ENCODE data around the gene KCNJ3. TPM values are rescaled to one million over a fixed set of nuclear protein-coding genes. Genes with fewer than 3 reads are reported as not detected.

Gene KCNJ3
- total and polyA plus RNA-seq, 2 donors from 2014 or later, result 3.6 to 9.9 TPM

DNA sequence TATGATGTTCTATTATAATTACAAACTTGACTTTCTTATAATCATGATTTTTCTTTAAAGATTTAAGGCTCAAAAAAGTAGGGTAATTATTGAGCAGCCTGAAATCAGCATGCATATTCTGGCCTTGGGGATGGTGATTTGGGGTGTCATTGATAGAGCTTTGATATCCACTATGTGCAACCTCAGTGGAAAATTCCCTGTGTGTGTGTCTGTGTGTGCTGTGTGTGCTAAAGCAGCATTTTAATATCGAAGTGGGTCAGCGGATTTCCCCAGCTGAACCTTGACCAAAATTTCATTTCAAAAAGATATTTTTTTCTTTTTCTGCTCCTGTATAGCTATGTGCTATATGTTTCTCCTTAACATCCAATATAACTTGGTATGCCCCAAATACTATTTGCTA lies 11.6 kb downstream of the KCNJ3 start:
- Histone ChIP-seq H3K27me3 (ENCODE audit: control insufficient read depth, insufficient read depth, low read length) (no peaks in the 10 kb centered on the region), H3K4me3 (ENCODE audit: low read length in 3 of 3) (no peak overlapping the region), H3K9ac (ENCODE audit: low read length in 3 of 3) (no peak overlapping the region), H3K4me1 (ENCODE audit: control insufficient read depth in 2 of 3, insufficient read depth in 2 of 3, low read depth in 1 of 3, low read length in 3 of 3) (peaks cover 0 to 4% (median 0%) of the 10 kb centered on the region in 3 donors), H3K36me3 (ENCODE audit: control insufficient read depth in 2 of 3, insufficient read depth in 3 of 3, low read length in 3 of 3) (no peaks in the 10 kb centered on the region), H3K9me3 (ENCODE audit: control insufficient read depth in 2 of 3, insufficient read depth in 1 of 3, low read length in 3 of 3) (no peaks in the 10 kb centered on the region), H3K27ac (ENCODE audit: low read depth in 2 of 2, low read length in 2 of 2) (no peak overlapping the region)
- no peak for FAIRE-seq
- DNase-seq, result no peak
- TF ChIP-seq, protein P1, sequence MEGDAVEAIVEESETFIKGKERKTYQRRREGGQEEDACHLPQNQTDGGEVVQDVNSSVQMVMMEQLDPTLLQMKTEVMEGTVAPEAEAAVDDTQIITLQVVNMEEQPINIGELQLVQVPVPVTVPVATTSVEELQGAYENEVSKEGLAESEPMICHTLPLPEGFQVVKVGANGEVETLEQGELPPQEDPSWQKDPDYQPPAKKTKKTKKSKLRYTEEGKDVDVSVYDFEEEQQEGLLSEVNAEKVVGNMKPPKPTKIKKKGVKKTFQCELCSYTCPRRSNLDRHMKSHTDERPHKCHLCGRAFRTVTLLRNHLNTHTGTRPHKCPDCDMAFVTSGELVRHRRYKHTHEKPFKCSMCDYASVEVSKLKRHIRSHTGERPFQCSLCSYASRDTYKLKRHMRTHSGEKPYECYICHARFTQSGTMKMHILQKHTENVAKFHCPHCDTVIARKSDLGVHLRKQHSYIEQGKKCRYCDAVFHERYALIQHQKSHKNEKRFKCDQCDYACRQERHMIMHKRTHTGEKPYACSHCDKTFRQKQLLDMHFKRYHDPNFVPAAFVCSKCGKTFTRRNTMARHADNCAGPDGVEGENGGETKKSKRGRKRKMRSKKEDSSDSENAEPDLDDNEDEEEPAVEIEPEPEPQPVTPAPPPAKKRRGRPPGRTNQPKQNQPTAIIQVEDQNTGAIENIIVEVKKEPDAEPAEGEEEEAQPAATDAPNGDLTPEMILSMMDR (IDR thresholded peaks at IDR 0.05; ENCODE audit: borderline replicate concordance, extremely low read depth, insufficient read depth), result no peak
- intact Hi-C loops (cut with DNase I), result no loop called here

- TF ChIP-seq, protein P1 (IDR thresholded peaks at IDR 0.05; ENCODE audit: borderline replicate concordance, extremely low read depth, insufficient read depth), result no peak
- Histone ChIP-seq H3K4me1 (ENCODE audit: control insufficient read depth in 2 of 3, insufficient read depth in 2 of 3, low read depth in 1 of 3, low read length in 3 of 3) (peaks cover 0 to 4% (median 0%) of the 10 kb centered on the region in 3 donors), H3K9ac (ENCODE audit: low read length in 3 of 3) (no peak overlapping the region), H3K36me3 (ENCODE audit: control insufficient read depth in 2 of 3, insufficient read depth in 3 of 3, low read length in 3 of 3) (no peaks in the 10 kb centered on the region), H3K27me3 (ENCODE audit: control insufficient read depth, insufficient read depth, low read length) (no peaks in the 10 kb centered on the region), H3K4me3 (ENCODE audit: low read length in 3 of 3) (no peak overlapping the region), H3K9me3 (ENCODE audit: control insufficient read depth in 2 of 3, insufficient read depth in 1 of 3, low read length in 3 of 3) (no peaks in the 10 kb centered on the region), H3K27ac (ENCODE audit: low read depth in 2 of 2, low read length in 2 of 2) (no peak overlapping the region)
- DNase-seq (no peak), FAIRE-seq (no peak)
- intact Hi-C loops (cut with DNase I), result no loop called here
These were observed 12.2 kb downstream of the KCNJ3 start for GRCh38 chr2:154710685-154711084.

DNA sequence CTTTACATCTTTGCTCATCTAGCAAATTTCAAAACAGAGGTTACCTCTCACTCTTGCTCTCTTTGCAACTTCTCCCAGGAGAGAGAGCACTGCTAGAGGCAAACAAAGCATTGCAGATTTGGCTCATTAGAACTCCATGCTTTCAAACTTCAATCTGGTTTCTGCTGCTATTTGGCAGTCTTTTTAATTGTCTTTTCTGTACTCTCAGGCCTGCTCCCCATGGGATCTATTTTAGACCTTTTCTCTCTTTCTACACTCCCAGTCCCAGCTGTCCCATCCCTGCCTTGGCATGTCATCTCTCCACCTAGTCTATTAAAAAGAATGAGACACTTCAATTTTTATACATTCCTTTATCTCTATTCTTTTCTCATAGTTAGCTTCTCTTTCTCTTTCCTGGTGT lies 15.2 kb downstream of the KCNJ3 start:
- DNase-seq (no peak), FAIRE-seq (no peak)
- Histone ChIP-seq H3K4me1 (ENCODE audit: control insufficient read depth in 2 of 3, insufficient read depth in 2 of 3, low read depth in 1 of 3, low read length in 3 of 3) (no peaks in the 10 kb centered on the region), H3K27ac (ENCODE audit: low read depth in 2 of 2, low read length in 2 of 2) (no peak overlapping the region), H3K27me3 (ENCODE audit: control insufficient read depth, insufficient read depth, low read length) (no peaks in the 10 kb centered on the region), H3K9me3 (ENCODE audit: control insufficient read depth in 2 of 3, insufficient read depth in 1 of 3, low read length in 3 of 3) (no peaks in the 10 kb centered on the region), H3K9ac (ENCODE audit: low read length in 3 of 3) (no peak overlapping the region), H3K4me3 (ENCODE audit: low read length in 3 of 3) (no peak overlapping the region), H3K36me3 (ENCODE audit: control insufficient read depth in 2 of 3, insufficient read depth in 3 of 3, low read length in 3 of 3) (no peaks in the 10 kb centered on the region)
- TF ChIP-seq, protein P1 (IDR thresholded peaks at IDR 0.05; ENCODE audit: borderline replicate concordance, extremely low read depth, insufficient read depth), result no peak
- intact Hi-C loops (cut with DNase I), result no loop called here

GRCh38 chr2:154720651-154721050 lies 22.2 kb downstream of the KCNJ3 start:
- Histone ChIP-seq H3K27ac (ENCODE audit: low read depth in 2 of 2, low read length in 2 of 2) (no peak overlapping the region), H3K36me3 (ENCODE audit: control insufficient read depth in 2 of 3, insufficient read depth in 3 of 3, low read length in 3 of 3) (no peaks in the 10 kb centered on the region), H3K4me3 (ENCODE audit: low read length in 3 of 3) (no peak overlapping the region), H3K27me3 (ENCODE audit: control insufficient read depth, insufficient read depth, low read length) (no peaks in the 10 kb centered on the region), H3K9me3 (ENCODE audit: control insufficient read depth in 2 of 3, insufficient read depth in 1 of 3, low read length in 3 of 3) (no peaks in the 10 kb centered on the region), H3K4me1 (ENCODE audit: control insufficient read depth in 2 of 3, insufficient read depth in 2 of 3, low read depth in 1 of 3, low read length in 3 of 3) (no peaks in the 10 kb centered on the region), H3K9ac (ENCODE audit: low read length in 3 of 3) (no peak overlapping the region)
- TF ChIP-seq, protein P1 (IDR thresholded peaks at IDR 0.05; ENCODE audit: borderline replicate concordance, extremely low read depth, insufficient read depth), result no peak
- DNase-seq, result no peak
- FAIRE-seq, result no peak
- intact Hi-C loops (cut with DNase I), result no loop called here

All from kidney (tissue), 14 donors.